ENCODE results near the gene KRTAP24-1. TPM values are rescaled to one million over a fixed set of nuclear protein-coding genes. Genes with fewer than 3 reads are reported as not detected.

The KRTAP24-1 gene
- polyA plus RNA-seq, 1 donor from 2014 or later, result not detected

DNA sequence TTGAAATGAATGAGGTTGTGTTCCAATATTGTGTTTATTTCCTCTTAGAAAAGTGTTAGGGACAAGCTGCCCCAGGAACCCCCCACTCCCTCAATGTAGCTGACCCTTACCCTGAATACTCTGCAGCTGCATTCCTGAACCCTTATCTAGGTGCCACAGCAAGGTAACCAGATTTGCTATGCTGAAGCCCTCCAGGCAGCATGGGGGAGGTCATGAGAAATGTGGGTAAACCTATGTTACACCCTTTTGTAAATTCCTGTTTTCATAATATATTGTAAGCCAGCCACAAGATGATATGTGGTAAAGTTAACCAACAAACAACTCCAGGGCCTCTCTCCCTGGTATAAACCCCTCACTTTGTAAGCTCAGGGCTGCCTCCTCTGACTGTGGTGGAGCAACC lies 39.1 kb downstream of the KRTAP24-1 start:
- Histone ChIP-seq H3K9me2 (ENCODE audit: insufficient read depth, low read length) (no peaks in the 10 kb centered on the region), H3K9ac (ENCODE audit: low read length) (no peak overlapping the region), H3K36me3 (ENCODE audit: insufficient read depth, low read length) (no peaks in the 10 kb centered on the region), H3K9me3 (ENCODE audit: low read length) (no peaks in the 10 kb centered on the region), H3F3A (ENCODE audit: insufficient read depth, low read length, poor library complexity, severe bottlenecking) (no peaks in the 10 kb centered on the region), H3K27ac (ENCODE audit: low read length) (no peak overlapping the region), H3K4me3 (ENCODE audit: low read length) (no peak overlapping the region), H4K20me1 (ENCODE audit: insufficient read depth) (no peaks in the 10 kb centered on the region), H3K79me2 (replicated peaks; ENCODE audit: insufficient read depth, low read length) (no peaks in the 10 kb centered on the region), H3K27me3 (ENCODE audit: insufficient read depth, low read depth, low read length) (no peaks in the 10 kb centered on the region), H3K4me2 (ENCODE audit: low read length) (no peak overlapping the region), H2AFZ (ENCODE audit: low read depth, low read length) (no peak overlapping the region)
- TF ChIP-seq MXI1 (conservative IDR thresholded peaks at IDR 0.05; ENCODE audit: poor library complexity, severe bottlenecking), result no peak
- TF ChIP-seq, protein P1, sequence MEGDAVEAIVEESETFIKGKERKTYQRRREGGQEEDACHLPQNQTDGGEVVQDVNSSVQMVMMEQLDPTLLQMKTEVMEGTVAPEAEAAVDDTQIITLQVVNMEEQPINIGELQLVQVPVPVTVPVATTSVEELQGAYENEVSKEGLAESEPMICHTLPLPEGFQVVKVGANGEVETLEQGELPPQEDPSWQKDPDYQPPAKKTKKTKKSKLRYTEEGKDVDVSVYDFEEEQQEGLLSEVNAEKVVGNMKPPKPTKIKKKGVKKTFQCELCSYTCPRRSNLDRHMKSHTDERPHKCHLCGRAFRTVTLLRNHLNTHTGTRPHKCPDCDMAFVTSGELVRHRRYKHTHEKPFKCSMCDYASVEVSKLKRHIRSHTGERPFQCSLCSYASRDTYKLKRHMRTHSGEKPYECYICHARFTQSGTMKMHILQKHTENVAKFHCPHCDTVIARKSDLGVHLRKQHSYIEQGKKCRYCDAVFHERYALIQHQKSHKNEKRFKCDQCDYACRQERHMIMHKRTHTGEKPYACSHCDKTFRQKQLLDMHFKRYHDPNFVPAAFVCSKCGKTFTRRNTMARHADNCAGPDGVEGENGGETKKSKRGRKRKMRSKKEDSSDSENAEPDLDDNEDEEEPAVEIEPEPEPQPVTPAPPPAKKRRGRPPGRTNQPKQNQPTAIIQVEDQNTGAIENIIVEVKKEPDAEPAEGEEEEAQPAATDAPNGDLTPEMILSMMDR (IDR thresholded peaks at IDR 0.05; ENCODE audit: poor library complexity, severe bottlenecking), result no peak

DNA sequence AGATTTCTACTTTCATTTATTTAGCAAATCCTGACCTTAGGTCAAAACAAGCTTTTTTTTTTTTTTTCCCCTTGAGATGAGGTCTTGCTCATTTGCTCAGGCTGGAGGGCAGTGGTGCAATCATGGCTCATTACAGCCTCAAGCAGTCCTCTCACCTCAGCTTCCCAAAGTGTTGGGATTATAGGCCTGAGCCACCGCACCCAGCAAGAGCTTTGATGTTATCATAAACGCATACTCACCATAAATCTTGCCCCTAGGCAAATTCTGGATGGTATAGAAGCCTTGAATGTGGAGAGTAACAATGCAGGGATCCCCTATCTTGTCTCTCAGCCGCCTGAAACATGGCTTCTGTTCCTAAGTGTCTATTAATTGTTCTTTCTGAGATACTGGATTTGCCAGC lies 42.1 kb downstream of the KRTAP24-1 start:
- no peaks in the 10 kb centered on the region for H4K20me1 ChIP-seq (ENCODE audit: insufficient read depth)
- H3F3A ChIP-seq (ENCODE audit: insufficient read depth, low read length, poor library complexity, severe bottlenecking), result no peaks in the 10 kb centered on the region
- H3K27ac ChIP-seq (ENCODE audit: low read length), result no peak overlapping the region
- H2AFZ ChIP-seq (ENCODE audit: low read depth, low read length), result no peak overlapping the region
- no peak overlapping the region for H3K9ac ChIP-seq (ENCODE audit: low read length)
- H3K79me2 ChIP-seq (replicated peaks; ENCODE audit: insufficient read depth, low read length), result no peaks in the 10 kb centered on the region
- no peak overlapping the region for H3K4me3 ChIP-seq (ENCODE audit: low read length)
- no peaks in the 10 kb centered on the region for H3K36me3 ChIP-seq (ENCODE audit: insufficient read depth, low read length)
- H3K9me3 ChIP-seq (ENCODE audit: low read length), result no peaks in the 10 kb centered on the region
- no peak overlapping the region for H3K4me2 ChIP-seq (ENCODE audit: low read length)
- H3K27me3 ChIP-seq (ENCODE audit: insufficient read depth, low read depth, low read length), result no peaks in the 10 kb centered on the region
- TF ChIP-seq, protein P2, sequence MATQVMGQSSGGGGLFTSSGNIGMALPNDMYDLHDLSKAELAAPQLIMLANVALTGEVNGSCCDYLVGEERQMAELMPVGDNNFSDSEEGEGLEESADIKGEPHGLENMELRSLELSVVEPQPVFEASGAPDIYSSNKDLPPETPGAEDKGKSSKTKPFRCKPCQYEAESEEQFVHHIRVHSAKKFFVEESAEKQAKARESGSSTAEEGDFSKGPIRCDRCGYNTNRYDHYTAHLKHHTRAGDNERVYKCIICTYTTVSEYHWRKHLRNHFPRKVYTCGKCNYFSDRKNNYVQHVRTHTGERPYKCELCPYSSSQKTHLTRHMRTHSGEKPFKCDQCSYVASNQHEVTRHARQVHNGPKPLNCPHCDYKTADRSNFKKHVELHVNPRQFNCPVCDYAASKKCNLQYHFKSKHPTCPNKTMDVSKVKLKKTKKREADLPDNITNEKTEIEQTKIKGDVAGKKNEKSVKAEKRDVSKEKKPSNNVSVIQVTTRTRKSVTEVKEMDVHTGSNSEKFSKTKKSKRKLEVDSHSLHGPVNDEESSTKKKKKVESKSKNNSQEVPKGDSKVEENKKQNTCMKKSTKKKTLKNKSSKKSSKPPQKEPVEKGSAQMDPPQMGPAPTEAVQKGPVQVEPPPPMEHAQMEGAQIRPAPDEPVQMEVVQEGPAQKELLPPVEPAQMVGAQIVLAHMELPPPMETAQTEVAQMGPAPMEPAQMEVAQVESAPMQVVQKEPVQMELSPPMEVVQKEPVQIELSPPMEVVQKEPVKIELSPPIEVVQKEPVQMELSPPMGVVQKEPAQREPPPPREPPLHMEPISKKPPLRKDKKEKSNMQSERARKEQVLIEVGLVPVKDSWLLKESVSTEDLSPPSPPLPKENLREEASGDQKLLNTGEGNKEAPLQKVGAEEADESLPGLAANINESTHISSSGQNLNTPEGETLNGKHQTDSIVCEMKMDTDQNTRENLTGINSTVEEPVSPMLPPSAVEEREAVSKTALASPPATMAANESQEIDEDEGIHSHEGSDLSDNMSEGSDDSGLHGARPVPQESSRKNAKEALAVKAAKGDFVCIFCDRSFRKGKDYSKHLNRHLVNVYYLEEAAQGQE (IDR thresholded peaks at IDR 0.05; ENCODE audit: borderline replicate concordance), result no peak
- TF ChIP-seq, protein P1 (IDR thresholded peaks at IDR 0.05; ENCODE audit: poor library complexity, severe bottlenecking), result no peak
- TF ChIP-seq MXI1 (conservative IDR thresholded peaks at IDR 0.05; ENCODE audit: poor library complexity, severe bottlenecking), result no peak
- no peak for TF ChIP-seq RAD21 (conservative IDR thresholded peaks at IDR 0.05)
- TF ChIP-seq SMC3 (conservative IDR thresholded peaks at IDR 0.05; ENCODE audit: poor library complexity), result no peak
- TF ChIP-seq POLR2AphosphoS5 (IDR thresholded peaks at IDR 0.05), result no peak
- TF ChIP-seq EZH2 (IDR thresholded peaks at IDR 0.05; ENCODE audit: borderline replicate concordance, insufficient read depth, low read length, poor library complexity, severe bottlenecking), result no peak
- TF ChIP-seq TAF1 (IDR thresholded peaks at IDR 0.05; ENCODE audit: low read depth), result no peak
- no peak for TF ChIP-seq EP300 (conservative IDR thresholded peaks at IDR 0.05; ENCODE audit: poor library complexity, severe bottlenecking)
- H3K9me2 ChIP-seq (ENCODE audit: insufficient read depth, low read length), result no peaks in the 10 kb centered on the region
